GM18868 (cell line): Measurements from ENCODE around the gene UBL4B.

Source experiments
- ATAC-seq: cut with Tn5 transposase; IDR thresholded peaks from one replicate; pipeline ENCODE4 v1.9.1; 2021; ENCODE audit warnings: mild to moderate bottlenecking, moderate library complexity; ENCODE audit not compliant: unreplicated experiment

Gene UBL4B

GRCh38 chr1:110084227-110085078 is 27.8 kb upstream of the UBL4B start:
- ATAC-seq, result no peak

- no peak for ATAC-seq
These were observed 26.6 kb upstream of the UBL4B start for GRCh38 chr1:110085671-110086070.

- no peak for ATAC-seq
These were observed 25.3 kb upstream of the UBL4B start for GRCh38 chr1:110086961-110087360.

GRCh38 chr1:110087812-110088738 is 24.2 kb upstream of the UBL4B start:
- ATAC-seq, result peak; percentile 70

GRCh38 chr1:110088739-110089316 is 23.4 kb upstream of the UBL4B start:
- ATAC-seq, result no peak

GRCh38 chr1:110089561-110090275 is 22.5 kb upstream of the UBL4B start:
- no peak for ATAC-seq

GRCh38 chr1:110091381-110091780 is 20.9 kb upstream of the UBL4B start:
- no peak for ATAC-seq

- no peak for ATAC-seq
These were observed 20.5 kb upstream of the UBL4B start for GRCh38 chr1:110091791-110092190.

GRCh38 chr1:110092991-110093390 is 19.3 kb upstream of the UBL4B start:
- ATAC-seq, result no peak

GRCh38 chr1:110094931-110095654 is 17.1 kb upstream of the UBL4B start:
- no peak for ATAC-seq

GRCh38 chr1:110097507-110098221 is 14.6 kb upstream of the UBL4B start:
- ATAC-seq, result no peak

- no peak for ATAC-seq
These were observed 13.8 kb upstream of the UBL4B start for GRCh38 chr1:110098222-110099026.

- ATAC-seq, result no peak
These were observed 11.9 kb upstream of the UBL4B start for GRCh38 chr1:110100335-110100734.

- ATAC-seq, result no peak
These were observed 10.2 kb upstream of the UBL4B start for GRCh38 chr1:110102081-110102480.

- ATAC-seq, result peak; percentile 67
These were observed 6.0 kb upstream of the UBL4B start for GRCh38 chr1:110106013-110106941.

GRCh38 chr1:110107867-110108469 is 4.3 kb upstream of the UBL4B start:
- ATAC-seq, result no peak

GRCh38 chr1:110111081-110111480 is 1.2 kb upstream of the UBL4B start:
- no peak for ATAC-seq
